Left ventricle myocardium superior (tissue), 1 donor: ENCODE results near the gene HOATZ. TPM values are rescaled to one million over a fixed set of nuclear protein-coding genes. Genes with fewer than 3 reads are reported as not detected.

Experiments
- ATAC-seq: fragments of 200-7000 bp; cut with Tn5 transposase; one replicate; pipeline ENCODE4 v1.9.1; 2020; ENCODE audit warnings: mild to moderate bottlenecking, moderate library complexity
- DNase-seq: peaks from one replicate; pipeline ENCODE4 v3.0.0-alpha.2; 2020
- intact Hi-C: fragments of 100-400 bp; cut with micrococcal nuclease; formaldehyde crosslinking; loops from one replicate; pipeline ENCODE4 v1.11.0; 2022
- long read RNA-seq: library from polyadenylated mRNA; unstranded; transcript quantifications from one replicate; pipeline ENCODE4 v2.0.0, GENCODE V29; 2021
- total RNA-seq: library from RNA; stranded (reverse); fragmentation: NEBNext Ultra II Directional; extraction: Animal tissue kit (Norgen Biotek cat#: 25700); gene quantifications from one replicate; pipeline ENCODE4 v1.2.1, GENCODE V29; 2021
- donor health status: DM: no; HTN: yes; CAD: no; lungs with severe emphysema.

Gene HOATZ
- not detected for total RNA-seq
- long read RNA-seq = 0 reads

DNA sequence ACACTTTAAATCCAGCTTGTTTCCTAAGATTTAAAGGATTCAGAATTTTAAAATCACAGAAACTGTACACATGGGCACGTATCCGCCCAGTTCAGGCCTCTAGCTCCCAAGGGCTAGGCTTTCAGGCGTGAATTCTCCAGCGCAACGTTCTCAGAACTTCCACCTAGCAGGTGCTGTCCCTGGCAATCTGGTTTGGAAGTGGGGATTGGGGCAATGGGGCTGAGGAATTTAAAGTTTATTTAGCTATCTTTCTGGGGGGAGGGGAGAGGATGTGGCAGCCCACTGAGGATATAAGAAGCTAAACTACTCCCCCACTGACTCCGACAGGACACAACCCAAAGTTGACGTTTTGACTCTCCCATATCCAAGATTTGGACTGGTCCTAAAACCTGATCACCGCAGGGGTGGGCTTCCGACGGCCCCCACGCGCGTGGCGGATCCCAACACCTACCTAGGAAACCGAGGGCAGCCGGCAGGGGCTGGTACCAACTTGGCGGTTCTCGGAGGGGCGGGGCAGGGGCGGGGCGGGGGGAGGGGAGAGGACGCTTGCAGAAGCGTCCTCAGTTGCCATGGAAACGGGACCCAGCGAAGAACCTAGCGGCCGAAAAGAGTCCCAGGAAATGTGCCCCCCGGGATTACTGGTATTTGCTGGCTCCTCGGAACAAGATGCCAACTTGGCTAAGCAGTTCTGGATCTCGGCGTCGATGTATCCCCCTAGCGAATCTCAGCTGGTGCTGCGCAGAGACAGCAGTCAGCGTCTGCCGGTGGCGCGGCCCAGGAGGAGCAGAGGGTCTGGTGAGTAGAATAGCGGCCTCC lies at the start of gene HOATZ:
Gene HOATZ, plus strand, starts transcription at position 563 of the 816 bp plus-strand sequence. Its CDS starts 7 bp downstream, at position 570.
- intact Hi-C loops = no loop called here
- no peak for ATAC-seq

DNA sequence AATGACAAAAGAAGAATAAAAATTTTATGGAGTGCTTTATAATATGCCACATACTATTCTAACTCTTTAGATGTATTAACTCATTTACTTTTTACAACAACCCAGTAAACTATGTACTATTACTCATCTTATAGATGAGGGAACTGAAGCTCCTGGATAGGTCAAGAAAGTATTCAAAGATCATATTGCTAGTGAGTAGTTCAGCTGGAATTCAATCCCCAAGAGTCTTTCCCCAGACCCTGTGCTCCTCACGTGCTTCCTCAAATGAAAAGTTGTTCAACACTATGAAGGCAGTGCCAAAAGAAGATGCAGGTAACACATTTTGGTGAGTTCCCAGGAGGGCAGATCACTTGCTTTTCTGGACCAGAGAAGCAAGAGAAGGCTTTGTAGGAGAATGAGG lies 49.2 kb upstream of the HOATZ start:
- ATAC-seq = no peak
- no peak for DNase-seq
- intact Hi-C loops = no loop called here

More for the DNA sequence above, at the start of gene HOATZ:
- no peak for DNase-seq

DNA sequence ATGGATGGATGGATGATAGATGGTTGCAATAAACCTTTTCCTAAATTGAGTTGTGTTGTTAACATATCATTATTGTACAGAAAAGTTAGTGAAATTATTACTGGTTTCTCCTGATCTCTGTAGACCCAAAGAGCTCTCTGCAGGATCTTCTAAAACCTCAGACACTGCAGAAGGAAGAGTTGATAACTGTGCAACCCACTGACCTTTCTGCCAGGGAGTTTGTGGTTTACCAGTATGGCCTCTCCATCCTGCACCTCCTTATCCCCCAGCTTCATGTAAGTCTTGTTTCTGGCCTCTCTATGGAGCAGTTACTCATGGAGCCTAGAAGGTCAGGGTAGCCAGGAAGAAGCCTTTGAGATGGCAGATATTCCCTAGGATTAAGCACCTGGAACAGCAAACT lies 48.0 kb upstream of the HOATZ start:
- no peak for ATAC-seq
- intact Hi-C loops = no loop called here
- DNase-seq = no peak

DNA sequence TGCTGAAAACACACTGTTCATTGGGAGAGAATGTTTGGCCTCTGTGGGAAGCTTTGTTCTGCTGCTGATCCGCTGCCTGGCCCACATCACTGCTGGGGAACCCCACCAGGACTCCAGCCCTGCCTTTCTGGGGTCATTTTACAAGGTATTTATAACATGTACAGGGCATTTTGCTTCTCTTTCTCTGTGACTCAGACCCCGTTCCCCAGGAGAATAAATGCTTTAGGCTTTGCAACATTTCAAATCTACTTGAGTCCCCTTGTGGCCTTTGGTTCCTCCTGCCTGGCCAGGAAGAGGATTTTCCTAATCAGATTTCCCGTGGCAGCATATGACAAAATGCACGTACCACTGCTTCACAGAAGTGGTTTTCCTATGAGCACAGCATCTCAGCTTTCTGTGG lies 45.4 kb upstream of the HOATZ start:
- ATAC-seq = no peak
- DNase-seq = no peak
- intact Hi-C loops = no loop called here

DNA sequence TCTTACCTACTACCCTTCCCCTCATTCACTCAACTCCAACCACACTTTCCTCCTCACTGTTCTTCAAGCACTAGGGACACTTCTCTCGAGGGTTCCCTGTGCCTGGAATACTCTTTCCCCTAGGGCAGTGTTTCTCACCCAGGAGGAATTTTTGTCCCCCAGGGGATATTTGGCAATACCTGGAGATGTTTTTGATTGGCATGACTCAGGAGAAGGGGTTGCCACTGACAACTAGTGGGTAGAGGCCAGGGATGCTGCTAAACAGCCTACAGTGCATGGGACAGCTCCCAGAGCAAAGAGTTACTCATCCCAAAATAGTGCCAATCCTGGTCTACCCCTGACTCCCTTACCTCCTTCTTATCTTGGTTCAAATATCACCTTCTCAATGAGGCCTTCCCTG lies 42.4 kb upstream of the HOATZ start:
- no peak for DNase-seq
- intact Hi-C loops = no loop called here
- no peak for ATAC-seq

DNA sequence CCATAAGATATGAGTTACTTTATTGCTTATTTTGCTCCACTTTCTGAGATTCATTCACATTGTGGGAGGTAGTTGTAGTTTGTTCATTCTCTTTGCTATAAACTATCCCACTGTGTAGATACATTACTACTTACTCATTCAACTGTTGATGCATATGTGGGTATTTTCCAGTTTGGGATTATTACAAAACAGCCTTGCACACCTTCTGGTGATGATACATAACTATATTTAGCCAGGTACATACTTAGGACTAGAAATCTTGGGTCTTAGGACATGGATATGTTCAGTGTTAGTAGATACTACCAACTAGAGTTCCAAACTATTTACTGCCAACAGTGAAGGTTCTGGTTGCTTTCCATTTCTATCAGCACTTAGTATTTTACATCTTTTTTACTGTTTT lies 40.1 kb upstream of the HOATZ start:
- intact Hi-C loops = no loop called here
- no peak for DNase-seq
- ATAC-seq = no peak

DNA sequence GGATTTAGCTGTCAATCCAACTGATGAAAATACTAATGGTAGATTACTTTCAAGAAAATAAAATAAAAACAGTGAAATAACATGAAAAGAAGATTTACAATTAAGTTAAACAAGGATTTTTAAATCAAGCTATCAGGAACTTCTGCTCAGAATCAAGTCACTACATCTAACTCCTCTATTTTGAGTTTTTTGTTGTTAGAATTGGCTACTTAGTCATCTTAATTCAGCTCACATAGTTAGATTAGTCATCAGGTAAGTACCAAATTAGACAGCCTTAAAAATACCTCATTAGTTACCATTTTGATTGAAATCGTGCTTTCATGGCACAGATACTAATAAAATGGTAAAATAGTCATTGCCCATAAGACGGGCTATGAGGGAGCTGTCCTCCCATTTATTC lies 38.2 kb upstream of the HOATZ start:
- ATAC-seq (no peak), DNase-seq (no peak)
- intact Hi-C loops = no loop called here

DNA sequence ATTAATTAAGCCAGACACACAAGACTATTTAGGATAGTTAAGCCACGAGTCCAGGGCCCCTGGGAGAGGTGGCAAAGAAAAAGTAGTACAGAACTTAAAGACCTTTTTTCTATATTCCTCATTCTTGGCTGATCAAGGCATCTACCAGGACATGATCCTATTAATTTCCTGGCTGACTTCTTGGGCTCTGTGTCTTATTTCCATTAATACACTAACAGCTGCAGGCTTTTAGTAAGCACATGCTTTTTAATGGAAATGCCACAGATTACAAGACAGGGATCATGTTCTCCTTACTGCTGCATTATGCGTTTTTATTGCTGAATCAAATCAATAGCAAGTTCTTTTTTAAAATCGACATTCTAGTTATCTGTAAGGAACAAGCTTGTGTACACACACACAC lies 37.6 kb upstream of the HOATZ start:
- DNase-seq = no peak
- no peak for ATAC-seq
- intact Hi-C loops = no loop called here

DNA sequence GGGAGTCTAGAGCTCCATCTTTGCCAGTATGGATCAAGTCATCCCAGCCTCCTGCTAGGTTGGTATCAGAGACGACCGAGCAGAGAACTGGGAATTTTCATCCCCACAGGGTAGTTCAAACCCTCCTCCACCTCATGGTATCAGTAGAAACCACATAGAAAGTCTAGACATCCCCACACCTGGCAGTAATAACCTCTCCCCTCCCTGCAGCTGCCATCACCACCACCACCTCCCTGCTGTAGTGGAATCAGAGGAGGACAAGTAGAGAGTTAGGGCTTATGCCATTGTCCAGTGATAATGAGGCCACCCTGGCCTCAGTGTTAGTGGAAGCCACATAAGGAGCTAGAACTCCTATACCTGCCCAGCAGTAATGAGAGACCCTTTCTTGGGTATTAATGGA lies 36.7 kb upstream of the HOATZ start:
- ATAC-seq = no peak
- no peak for DNase-seq
- intact Hi-C loops = no loop called here

DNA sequence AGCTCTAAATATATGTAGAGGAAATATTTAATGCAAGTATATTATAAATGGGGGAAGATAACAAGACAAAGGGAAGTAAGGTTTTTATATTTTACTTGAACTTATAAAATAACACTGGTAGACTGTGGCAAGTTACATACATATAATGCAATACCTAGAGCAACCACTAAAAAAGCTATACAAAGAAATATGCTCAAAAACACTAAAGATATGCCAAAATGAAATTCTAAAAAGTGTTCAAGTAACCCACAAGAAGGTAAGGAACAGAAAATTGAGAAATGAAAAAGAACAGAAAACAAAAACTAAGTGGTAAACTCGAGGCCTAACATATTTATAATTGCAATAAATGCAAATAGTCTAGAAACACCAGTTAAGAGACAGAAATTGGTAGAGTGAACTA lies 34.9 kb upstream of the HOATZ start:
- intact Hi-C loops = no loop called here
- DNase-seq = no peak
- ATAC-seq = no peak

DNA sequence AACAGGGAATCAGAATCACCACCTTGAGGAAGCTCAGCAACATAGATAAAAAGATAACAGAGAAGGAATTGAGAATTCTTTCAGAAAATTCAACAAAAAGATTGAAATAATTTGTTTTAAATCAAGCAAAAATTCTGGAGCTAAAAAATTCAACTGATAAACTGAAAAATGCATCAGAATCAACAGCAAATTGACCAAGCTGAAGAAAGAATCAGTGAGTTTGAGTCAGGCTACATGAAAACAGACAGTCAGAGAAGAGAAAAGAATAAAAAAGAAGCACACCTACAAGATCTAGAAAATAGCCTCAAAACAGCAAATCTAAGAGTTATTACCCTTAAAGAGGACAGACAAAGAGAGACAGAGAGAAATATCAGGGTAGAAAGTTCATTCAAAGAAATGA lies 31.1 kb upstream of the HOATZ start:
- ATAC-seq (no peak), DNase-seq (no peak)
- intact Hi-C loops = no loop called here

DNA sequence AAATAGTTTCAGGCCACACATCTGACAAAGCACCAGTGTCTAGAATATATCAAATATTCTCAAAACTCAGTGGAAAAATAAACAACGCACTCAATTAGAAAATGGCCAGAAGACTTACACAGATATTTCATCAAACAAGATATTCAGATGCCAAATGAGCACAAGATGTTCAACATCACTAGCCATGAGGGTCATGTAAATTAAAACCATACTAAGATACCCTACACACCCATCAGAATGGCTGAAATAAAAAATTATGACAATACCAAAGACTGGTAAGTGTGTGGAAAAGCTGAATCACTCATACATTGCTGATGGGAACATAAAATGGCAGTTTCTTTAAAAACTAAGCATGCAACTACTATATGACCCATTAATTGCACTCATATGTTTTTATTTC lies 24.1 kb upstream of the HOATZ start:
- ATAC-seq = no peak
- no peak for DNase-seq
- intact Hi-C loops = no loop called here

DNA sequence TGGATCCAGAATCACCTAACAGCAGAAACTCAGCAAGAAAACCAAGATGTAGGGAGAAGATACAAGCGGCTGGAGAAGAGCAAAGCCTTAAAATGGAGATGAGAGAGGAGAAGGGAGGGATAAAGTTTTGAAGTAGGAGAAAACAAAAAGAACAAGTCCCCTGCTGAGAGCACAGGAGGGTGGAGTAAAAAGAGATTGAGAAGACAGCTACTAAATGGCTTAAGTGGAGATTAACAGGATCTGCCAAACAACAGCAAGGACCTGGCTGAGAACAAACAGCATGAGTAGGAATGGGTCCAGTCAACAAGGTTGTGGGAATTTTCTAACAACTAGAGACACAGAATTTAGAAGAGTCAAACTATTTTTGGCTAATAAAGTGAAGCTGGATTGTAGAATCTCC lies 20.5 kb upstream of the HOATZ start:
- no peak for ATAC-seq
- intact Hi-C loops = no loop called here
- no peak for DNase-seq

DNA sequence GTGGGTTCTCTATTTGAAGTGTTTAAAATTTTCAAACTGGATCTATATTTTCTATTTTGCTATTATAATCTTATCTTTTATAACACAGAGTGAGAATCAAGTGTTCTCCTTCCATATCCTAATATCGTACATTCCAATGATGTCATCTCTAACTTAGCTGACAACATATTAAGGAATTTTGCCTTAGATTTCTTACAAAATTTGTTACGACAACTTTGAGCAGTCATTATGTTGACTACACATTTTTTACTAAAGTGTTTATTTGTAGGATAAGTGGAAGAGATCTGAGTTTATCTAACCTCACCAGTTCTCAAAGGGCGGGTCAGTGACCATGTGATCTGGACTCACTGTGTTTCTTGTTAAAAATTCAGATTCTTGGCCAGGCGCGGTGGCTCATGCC lies 15.1 kb upstream of the HOATZ start:
- DNase-seq (no peak), ATAC-seq (no peak)
- intact Hi-C loops = no loop called here

DNA sequence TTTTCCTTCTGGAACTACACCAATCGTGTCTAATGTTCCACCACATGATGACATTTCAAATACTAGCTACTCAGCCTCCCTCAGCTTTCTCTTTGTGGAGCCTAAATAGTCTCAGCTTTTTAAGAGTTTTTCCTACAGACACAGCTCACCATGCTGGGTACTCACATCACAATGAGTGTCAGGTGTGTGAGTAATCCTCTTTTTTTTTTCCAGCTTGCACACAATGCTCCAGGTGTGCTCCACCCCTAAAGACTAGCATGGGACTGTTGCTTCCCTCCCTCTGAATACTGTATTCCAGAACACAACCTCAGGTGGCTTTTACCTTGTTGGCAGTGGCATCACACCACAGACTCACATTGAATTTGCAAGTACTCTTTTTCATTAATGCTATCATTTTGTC lies 14.1 kb upstream of the HOATZ start:
- ATAC-seq (no peak), DNase-seq (no peak)
- intact Hi-C loops = no loop called here

DNA sequence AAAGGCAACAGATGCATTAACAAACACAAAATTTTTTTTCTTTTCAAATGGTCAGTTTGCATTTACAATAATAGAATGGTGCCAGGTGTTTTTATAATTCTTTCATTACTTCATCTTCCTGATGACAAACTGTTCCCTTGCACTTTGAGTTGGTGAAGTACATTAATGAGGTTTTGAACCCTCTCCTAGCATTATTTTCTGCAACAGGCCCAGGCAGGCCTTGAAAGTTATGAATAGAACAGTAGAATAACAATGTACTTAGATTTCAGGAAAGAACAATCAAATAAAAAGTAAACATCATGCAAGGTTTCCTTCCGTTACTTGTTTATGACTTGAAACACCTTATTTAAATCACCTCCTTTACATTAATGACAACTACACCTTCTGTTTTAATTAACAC lies 12.0 kb upstream of the HOATZ start:
- intact Hi-C loops = no loop called here
- ATAC-seq (no peak), DNase-seq (no peak)

DNA sequence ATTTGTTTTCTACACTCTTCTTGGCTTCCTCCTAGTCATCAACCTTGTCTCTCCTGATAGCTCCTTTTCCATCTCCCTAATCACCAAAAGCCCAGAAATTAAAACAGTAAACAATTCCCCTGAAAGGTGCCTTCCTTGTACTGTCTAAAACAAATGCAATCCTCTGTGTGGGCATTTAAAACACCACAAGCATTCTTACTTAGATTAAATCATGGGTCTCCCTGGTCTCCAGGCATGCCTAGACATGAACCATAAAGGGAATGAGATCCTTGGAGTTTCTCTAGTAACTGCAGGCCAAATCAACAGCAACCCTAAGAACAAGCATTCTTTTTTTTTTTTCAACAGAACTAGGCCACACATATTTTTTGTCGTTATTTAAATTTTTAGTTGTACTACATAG lies 4.3 kb upstream of the HOATZ start:
- ATAC-seq (no peak), DNase-seq (no peak)
- intact Hi-C loops = no loop called here

DNA sequence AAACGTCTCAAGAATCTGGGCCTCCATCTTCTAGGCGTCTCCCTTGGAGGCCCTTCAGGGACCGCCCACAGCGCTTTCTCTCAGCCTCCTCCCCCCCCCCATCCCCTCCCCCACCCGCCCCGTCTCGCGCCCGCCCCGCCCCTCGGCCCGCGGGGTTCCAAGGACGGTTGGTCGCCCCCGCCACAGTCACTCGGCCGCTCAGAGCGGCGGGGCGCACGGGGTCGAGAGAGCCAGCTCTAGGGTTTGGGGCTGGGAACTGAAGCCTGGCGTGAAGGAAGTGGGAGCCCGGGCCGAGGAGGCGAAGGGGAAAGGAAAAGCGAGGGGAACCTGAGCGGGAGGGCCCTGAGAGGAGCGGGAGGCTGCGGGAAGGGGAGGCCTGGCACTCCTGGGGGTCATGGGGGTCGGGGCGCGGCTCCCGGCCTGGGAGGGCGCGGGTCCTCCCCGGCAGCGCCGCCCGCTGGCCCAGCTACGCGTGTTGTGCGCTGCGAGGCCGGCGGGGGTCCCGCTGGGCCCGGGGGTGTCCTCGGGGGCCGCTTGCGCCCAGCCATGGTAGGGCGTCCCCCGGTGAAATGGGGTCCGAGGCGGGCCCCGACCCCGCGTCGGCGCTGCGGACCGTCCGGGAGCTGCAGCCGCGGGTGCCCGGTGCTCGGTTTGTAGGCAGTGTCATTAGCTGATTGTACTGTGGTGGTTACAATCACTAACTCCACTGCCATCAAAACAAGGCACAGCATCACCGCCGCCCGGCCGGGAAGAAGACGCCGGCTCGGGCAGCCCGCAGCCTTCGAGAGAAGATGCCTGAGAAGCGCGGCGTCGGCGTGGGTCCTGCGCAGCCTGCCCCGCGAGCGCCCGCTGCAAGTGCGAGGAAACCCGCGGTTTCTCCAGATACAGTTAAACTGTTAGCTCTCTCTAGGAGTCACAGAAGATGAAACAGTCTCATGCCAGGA lies 2.0 kb upstream of the HOATZ start, which contains the start of gene BTG4:
Gene BTG4, minus strand, starts transcription at position 91 of the 944 bp plus-strand sequence. CDS start 13,610 bp downstream, outside the sequence.
- intact Hi-C loops = no loop called here
- ATAC-seq (no peak), DNase-seq (peak; percentile 35)

DNA sequence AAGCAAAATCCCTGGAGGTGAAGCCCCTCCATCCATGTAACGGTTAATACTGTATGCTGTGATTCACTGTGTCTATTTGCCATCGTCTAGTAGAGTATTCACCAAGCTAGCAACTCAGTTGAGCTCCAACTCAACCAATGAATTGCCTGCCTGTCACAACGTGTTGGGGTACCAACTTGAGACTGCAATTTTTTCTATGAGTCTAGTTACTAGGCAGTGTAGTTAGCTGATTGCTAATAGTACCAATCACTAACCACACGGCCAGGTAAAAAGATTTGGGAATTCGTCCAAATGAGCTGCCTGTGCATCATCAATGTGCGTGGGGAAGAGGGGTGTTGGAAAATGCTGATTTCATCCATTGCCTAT lies 1.4 kb upstream of the HOATZ start:
- DNase-seq (no peak), ATAC-seq (no peak)
- intact Hi-C loops = no loop called here

DNA sequence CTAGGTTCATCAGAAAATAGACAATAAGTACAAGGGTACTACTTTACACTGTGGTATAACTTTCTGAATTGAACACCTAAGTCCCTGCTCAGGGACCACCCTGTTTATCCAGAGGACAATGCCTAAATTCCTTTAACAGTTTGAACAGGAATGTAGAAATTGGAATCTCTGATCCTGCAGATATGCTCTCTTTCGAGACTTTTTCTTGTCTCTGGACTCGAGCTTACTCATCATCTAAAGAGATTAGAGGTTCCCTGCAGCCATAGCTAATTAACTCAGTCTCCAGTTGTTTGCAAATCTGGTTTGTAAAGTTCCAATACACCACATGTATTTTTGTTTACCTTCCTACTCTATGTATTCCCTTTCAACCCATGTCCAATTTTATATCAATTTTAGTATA lies 1.0 kb downstream of the HOATZ start:
- DNase-seq = no peak
- ATAC-seq = no peak
- intact Hi-C loops = no loop called here
